Esophagus squamous epithelium (tissue), 5 donors: Measurements from ENCODE around the gene DCDC2. TPM values are rescaled to one million over a fixed set of nuclear protein-coding genes. Genes with fewer than 3 reads are reported as not detected.
"Not testable (repeated sequence)": the region's sequence is repeated elsewhere in the genome, so short reads cannot be mapped to it uniquely, and the experiment has no call there.

Source experiments
- DNase-seq: peaks from one replicate; lab custom pipeline; 2025; lab: John Stamatoyannopoulos, UW
- H3K27ac ChIP-seq, 4 donors: fragments of 200-600 bp; sonication (generic); one replicate each; pipeline ENCODE4 v1.5.1; 2016 to 2019; ENCODE audit warnings: mild to moderate bottlenecking in 1 of 4
- H3K27me3 ChIP-seq, 4 donors: fragments of 200-600 bp; sonication (generic); 1 replicate in 3 of 4; 2 replicates in 1 of 4; pipeline versions ENCODE4 v1.5.1 to v1.6.0; 2017 to 2021; ENCODE audit warnings: antibody characterized with exemption in 1 of 4
- H3K36me3 ChIP-seq, 3 donors: fragments of 200-600 bp; sonication (generic); one replicate each; pipeline ENCODE4 v1.5.1; 2016 to 2019
- H3K4me1 ChIP-seq, 3 donors: fragments of 200-600 bp; sonication (generic); one replicate each; pipeline ENCODE4 v1.5.1; 2017 to 2019
- H3K4me3 ChIP-seq, 4 donors: fragments of 200-600 bp; sonication (generic); 1 replicate in 3 of 4; 2 replicates in 1 of 4; pipeline ENCODE4 v1.5.1; 2016 to 2019; ENCODE audit warnings: mild to moderate bottlenecking in 2 of 4, moderate library complexity in 1 of 4
- H3K9me3 ChIP-seq, 3 donors: fragments of 200-600 bp; sonication (generic); one replicate each; pipeline ENCODE4 v1.5.1; 2016 to 2019
- POLR2A ChIP-seq, 4 donors: fragments of 450-650 bp; IDR thresholded peaks; one replicate each; pipeline ENCODE4 v1.6.1; 2017; ENCODE audit warnings: antibody characterized with exemption in 4 of 4, mild to moderate bottlenecking in 4 of 4, moderate library complexity in 3 of 4
- WGBS, 2 donors: methylation state at CpG; one replicate each; pipeline ENCODE4 v1.1.5; 2018; 5-methylcytosine and 5-hydroxymethylcytosine counted together
- intact Hi-C: fragments of 100-400 bp; cut with DNase I; formaldehyde crosslinking; loops from one replicate; pipeline ENCODE4 v1.15.0; 2022
- total RNA-seq, 4 donors: library from RNA; depleted of rRNA; stranded (reverse); fragments of >200 nt; gene quantifications; one replicate each; pipeline ENCODE4 v1.1.0, GENCODE V29; 2016
- TF ChIP-seq, protein P1 (sequence below), 6 experiments: fragments of 450-650 bp in 4 of 6; fragments of 200-600 bp in 2 of 6; sonication (generic) in 2 of 6; IDR thresholded peaks; one replicate each; pipeline ENCODE4 v1.5.1; 2016 to 2019; ENCODE audit warnings: antibody characterized with exemption in 6 of 6, mild to moderate bottlenecking in 4 of 6, moderate library complexity in 4 of 6
- donor health status: DM: yes; HTN: yes; CAD: no.

DCDC2 gene
- total RNA-seq, 4 donors from 2014 or later = 0.15 TPM; not detected in 3

DNA sequence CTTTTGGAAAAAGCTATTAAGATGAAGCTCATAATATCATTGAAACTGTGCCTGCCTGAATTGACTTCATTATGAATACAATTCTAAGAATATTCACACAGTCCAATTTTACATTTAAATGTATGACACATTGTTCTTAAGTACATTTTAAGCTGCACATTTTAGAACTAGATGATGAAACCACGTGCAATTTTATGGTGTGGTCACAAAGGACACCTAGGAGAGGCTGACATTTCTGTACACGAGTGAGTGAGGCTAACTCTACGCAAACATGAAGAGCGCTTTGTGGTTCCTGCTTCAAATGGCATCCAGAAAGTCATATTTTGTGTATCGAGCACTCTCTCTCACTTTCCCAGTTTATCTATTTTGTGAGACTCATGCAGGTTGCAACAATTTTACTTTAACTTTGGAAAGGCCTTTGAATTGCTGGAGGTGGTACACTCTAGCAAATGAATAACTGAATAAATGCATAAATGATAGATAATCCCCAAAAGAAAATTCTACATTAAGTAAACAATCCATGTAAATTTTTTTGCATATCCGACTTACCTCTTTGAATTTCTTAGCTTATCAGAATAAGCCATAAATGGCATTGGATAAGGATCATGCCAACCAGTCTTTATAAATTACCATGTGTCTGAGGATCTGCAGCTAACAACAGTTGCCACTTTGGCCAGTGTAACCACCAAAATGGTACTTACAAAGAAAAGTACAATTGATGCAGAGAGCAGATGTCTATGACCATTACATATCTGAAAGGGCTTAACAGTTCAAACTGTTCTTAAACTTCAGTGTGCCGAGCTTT lies 134.5 kb downstream of the DCDC2 start:
- 67 to 73% methylated on average over 7 of the region's 7 CpGs for WGBS, 2 donors
- DNase-seq = no peak
- Histone ChIP-seq H3K27ac (no peak overlapping the region), H3K9me3 (no peaks in the 10 kb centered on the region), H3K27me3 (no peaks in the 10 kb centered on the region), H3K36me3 (no peaks in the 10 kb centered on the region), H3K4me1 (peaks cover 0 to 2% (median 0%) of the 10 kb centered on the region in 3 donors), H3K4me3 (no peak overlapping the region)
- intact Hi-C loops = no loop called here
- no peak for TF ChIP-seq POLR2A (IDR thresholded peaks at IDR 0.05)
- TF ChIP-seq, protein P1, sequence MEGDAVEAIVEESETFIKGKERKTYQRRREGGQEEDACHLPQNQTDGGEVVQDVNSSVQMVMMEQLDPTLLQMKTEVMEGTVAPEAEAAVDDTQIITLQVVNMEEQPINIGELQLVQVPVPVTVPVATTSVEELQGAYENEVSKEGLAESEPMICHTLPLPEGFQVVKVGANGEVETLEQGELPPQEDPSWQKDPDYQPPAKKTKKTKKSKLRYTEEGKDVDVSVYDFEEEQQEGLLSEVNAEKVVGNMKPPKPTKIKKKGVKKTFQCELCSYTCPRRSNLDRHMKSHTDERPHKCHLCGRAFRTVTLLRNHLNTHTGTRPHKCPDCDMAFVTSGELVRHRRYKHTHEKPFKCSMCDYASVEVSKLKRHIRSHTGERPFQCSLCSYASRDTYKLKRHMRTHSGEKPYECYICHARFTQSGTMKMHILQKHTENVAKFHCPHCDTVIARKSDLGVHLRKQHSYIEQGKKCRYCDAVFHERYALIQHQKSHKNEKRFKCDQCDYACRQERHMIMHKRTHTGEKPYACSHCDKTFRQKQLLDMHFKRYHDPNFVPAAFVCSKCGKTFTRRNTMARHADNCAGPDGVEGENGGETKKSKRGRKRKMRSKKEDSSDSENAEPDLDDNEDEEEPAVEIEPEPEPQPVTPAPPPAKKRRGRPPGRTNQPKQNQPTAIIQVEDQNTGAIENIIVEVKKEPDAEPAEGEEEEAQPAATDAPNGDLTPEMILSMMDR (IDR thresholded peaks at IDR 0.05) = no peak

DNA sequence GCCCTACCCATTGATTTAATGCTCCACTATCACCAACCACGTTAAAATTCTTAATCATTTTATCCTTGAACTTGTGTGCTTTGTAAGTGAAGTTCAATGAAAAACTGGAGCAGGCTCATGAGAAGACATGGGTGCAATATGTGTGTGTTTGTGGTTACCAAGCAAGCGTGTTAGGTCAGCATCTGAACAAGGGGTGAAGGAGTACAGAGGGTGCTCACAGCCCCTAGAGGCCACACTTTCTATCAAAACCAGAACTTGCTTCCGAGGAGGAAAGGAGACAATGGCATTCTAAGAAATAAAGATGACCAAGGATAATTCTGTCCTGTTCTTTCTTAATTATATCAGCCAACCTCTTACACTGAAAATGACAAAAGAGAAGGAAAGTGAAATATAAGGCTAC lies 138.2 kb downstream of the DCDC2 start:
- Histone ChIP-seq H3K36me3 (no peaks in the 10 kb centered on the region), H3K4me3 (no peak overlapping the region), H3K27me3 (no peaks in the 10 kb centered on the region), H3K4me1 (no peaks in the 10 kb centered on the region), H3K9me3 (no peaks in the 10 kb centered on the region), H3K27ac (no peak overlapping the region)
- intact Hi-C loops = no loop called here
- 69 to 73% methylated on average over 3 of the region's 3 CpGs for WGBS, 2 donors
- TF ChIP-seq, protein P1 (IDR thresholded peaks at IDR 0.05) = no peak
- no peak for TF ChIP-seq POLR2A (IDR thresholded peaks at IDR 0.05)
- no peak for DNase-seq

DNA sequence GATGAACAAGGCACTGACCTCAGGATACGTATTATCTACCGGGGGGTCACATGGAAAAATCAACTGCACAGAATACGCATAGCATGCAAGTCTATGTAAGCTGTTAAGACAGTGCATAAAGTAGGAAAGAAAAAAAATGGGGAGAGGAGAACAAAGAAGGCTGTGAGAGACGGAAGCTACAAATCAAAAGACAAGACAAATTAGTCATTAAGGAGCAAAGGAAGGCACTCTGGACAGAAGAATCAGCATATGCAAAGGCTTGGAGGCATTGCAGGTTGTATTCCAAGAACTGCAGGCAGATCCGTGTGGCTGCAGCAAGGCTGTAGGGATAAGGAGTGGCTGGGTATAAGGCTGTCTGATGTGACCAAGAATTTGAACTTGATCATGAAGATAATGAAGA lies 142.9 kb downstream of the DCDC2 start:
- no peak for DNase-seq
- H3K9me3 ChIP-seq = no peaks in the 10 kb centered on the region
- H3K36me3 ChIP-seq = no peaks in the 10 kb centered on the region
- no peaks in the 10 kb centered on the region for H3K27me3 ChIP-seq
- no peak overlapping the region for H3K27ac ChIP-seq
- intact Hi-C loops = no loop called here
- TF ChIP-seq, protein P1 (IDR thresholded peaks at IDR 0.05) = no peak
- TF ChIP-seq POLR2A (IDR thresholded peaks at IDR 0.05) = no peak
- H3K4me1 ChIP-seq = no peaks in the 10 kb centered on the region
- WGBS, 2 donors = 78 to 80% methylated on average over 5 of the region's 5 CpGs
- no peak overlapping the region for H3K4me3 ChIP-seq

DNA sequence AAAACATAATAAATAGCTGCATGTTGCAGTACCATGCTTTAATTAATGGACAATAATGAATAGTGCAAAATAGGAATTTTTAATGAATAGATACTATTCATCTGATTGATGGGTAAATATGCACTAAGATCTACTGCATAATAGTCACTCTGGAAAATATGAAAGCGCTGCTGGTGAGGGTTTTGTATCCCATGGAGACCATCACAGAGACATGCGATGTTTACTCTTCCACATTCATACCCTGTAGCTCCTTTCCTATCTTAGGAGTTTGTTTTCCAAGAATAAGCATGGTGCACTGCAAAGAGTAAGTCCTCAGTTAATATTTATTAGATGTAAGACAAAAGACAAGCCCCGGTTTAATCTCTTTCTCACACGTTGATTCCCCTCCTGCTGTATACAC lies 150.4 kb downstream of the DCDC2 start:
- DNase-seq = no peak
- Histone ChIP-seq H3K36me3 (no peaks in the 10 kb centered on the region), H3K9me3 (no peaks in the 10 kb centered on the region), H3K4me1 (no peaks in the 10 kb centered on the region), H3K27ac (no peak overlapping the region), H3K4me3 (no peak overlapping the region), H3K27me3 (no peaks in the 10 kb centered on the region)
- TF ChIP-seq, protein P1 (IDR thresholded peaks at IDR 0.05) = no peak
- TF ChIP-seq POLR2A (IDR thresholded peaks at IDR 0.05) = no peak
- intact Hi-C loops = no loop called here
- 55 to 65% methylated on average over 4 of the region's 4 CpGs for WGBS, 2 donors

DNA sequence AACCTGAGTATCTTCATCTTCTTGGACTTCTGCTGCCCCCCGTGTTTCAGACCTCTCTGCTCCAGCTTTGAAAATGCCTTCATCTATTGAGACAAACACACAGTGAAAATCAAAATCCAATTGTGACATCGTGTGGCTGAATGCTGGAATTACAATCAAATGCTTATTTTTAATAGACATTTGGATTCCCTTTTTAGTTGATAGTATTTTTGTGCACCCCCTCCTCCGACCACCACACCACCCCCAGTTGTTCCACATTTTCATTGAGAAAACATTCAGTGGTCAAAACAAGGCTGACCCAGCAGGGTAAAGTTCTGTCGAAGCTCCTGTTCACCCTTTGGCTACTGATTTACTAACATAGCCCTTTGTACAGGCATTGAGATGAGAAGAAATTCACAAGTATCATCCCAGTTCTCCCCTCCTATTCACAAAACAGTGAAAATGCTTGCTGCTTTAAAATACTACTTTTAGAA lies 152.8 kb downstream of the DCDC2 start:
- TF ChIP-seq, protein P1 (IDR thresholded peaks at IDR 0.05) = peak in 5 of 6 experiments; percentile 38 to 56 (median 55)
- TF ChIP-seq POLR2A (IDR thresholded peaks at IDR 0.05) = no peak
- no peak for DNase-seq
- intact Hi-C loops = no loop called here
- no peaks in the 10 kb centered on the region for H3K9me3 ChIP-seq
- no peaks in the 10 kb centered on the region for H3K4me1 ChIP-seq
- 5 to 6% methylated on average over 4 of the region's 4 CpGs for WGBS, 2 donors
- H3K27ac ChIP-seq = no peak overlapping the region
- H3K27me3 ChIP-seq = no peaks in the 10 kb centered on the region
- H3K36me3 ChIP-seq = no peaks in the 10 kb centered on the region
- H3K4me3 ChIP-seq = no peak overlapping the region

DNA sequence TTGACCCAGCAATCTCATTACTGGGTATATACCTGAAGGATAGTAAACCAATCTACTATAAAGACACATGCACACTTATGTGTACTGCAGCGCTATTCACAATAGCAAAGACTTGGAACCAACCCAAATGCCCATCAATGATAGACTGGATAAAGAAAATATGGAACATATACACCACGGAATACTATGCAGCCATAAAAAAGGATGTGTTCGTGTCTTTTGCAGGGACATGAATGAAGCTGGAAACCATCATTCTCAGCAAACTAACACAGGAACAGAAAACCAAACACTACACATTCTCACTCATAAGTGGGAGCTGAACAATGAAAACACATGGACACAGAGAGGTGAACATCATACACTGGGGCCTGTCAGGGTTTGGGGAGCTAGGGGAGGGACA lies 153.7 kb downstream of the DCDC2 start:
- H3K27ac ChIP-seq, H3K4me1 ChIP-seq, DNase-seq, H3K9me3 ChIP-seq, H3K4me3 ChIP-seq, intact Hi-C loops, H3K27me3 ChIP-seq, H3K36me3 ChIP-seq: not testable (repeated sequence)
- WGBS, 2 donors = 84 to 93% methylated on average over 3 of the region's 3 CpGs
